Fibroblast of lung (primary cell): ENCODE measurements around the gene SLC51B.

Experiments
- EZH2 ChIP-seq: IDR thresholded peaks from 2 replicates; pipeline ENCODE4 v1.5.1; 2012; ENCODE audit warnings: low read length, control low read depth, mild to moderate bottlenecking; ENCODE audit errors: missing control alignments
- TF ChIP-seq, protein P1 (sequence below), 2 donors: IDR thresholded peaks in 1 of 2; conservative IDR thresholded peaks in 1 of 2; 1 replicate in 1 of 2; 2 replicates in 1 of 2; pipeline ENCODE4 v1.5.1; 2011 to 2012; ENCODE audit warnings: low read length in 2 of 2, control low read depth in 1 of 2, inconsistent platforms in 1 of 2, low read depth in 1 of 2, mild to moderate bottlenecking in 1 of 2

DNA sequence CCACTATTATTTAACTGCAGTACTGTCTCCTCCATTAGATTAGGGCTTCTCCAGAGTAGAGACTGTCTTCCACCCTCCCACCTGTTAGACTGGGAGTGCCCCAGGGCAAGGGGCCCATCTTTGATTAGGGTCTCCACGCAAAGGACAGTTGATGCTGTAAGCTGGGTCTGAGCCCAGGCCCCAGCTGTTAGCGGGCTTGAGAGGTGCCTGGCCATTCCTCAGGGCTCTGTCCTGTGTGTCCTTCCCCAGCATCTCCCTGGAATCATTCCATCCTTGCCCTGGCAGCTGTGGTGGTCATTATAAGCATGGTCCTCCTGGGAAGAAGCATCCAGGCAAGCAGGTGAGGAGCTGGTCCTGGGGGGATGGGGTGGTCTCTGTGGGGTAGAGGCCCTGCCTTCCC, 6.1 kb downstream of the SLC51B start:
- TF ChIP-seq, protein P1, sequence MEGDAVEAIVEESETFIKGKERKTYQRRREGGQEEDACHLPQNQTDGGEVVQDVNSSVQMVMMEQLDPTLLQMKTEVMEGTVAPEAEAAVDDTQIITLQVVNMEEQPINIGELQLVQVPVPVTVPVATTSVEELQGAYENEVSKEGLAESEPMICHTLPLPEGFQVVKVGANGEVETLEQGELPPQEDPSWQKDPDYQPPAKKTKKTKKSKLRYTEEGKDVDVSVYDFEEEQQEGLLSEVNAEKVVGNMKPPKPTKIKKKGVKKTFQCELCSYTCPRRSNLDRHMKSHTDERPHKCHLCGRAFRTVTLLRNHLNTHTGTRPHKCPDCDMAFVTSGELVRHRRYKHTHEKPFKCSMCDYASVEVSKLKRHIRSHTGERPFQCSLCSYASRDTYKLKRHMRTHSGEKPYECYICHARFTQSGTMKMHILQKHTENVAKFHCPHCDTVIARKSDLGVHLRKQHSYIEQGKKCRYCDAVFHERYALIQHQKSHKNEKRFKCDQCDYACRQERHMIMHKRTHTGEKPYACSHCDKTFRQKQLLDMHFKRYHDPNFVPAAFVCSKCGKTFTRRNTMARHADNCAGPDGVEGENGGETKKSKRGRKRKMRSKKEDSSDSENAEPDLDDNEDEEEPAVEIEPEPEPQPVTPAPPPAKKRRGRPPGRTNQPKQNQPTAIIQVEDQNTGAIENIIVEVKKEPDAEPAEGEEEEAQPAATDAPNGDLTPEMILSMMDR (conservative IDR thresholded peaks at IDR 0.05 in 1 of 2, IDR thresholded peaks at IDR 0.05 in 1 of 2; ENCODE audit: low read depth in 1 of 2, low read length in 2 of 2), result no peak
- TF ChIP-seq EZH2, result no peak
